Loucy (cell line): ENCODE measurements around the gene VILL.

Experiments used
- CTCF ChIP-seq: fragments of 200-600 bp; sonication (generic); conservative IDR thresholded peaks from 2 replicates; pipeline ENCODE4 v1.5.1; 2014; ENCODE audit warnings: mild to moderate bottlenecking, antibody characterized with exemption, low read length
- EZH2phosphoT487 ChIP-seq: fragments of 200-600 bp; IDR thresholded peaks from 2 replicates; pipeline ENCODE4 v1.6.1; 2018; ENCODE audit warnings: antibody characterized with exemption, mild to moderate bottlenecking, moderate library complexity, borderline replicate concordance

GRCh38 chr3:37968813-37969595 lies 21.6 kb upstream of the VILL start:
- TF ChIP-seq CTCF (no peak), EZH2phosphoT487 (no peak)
